Thyroid gland (tissue), 4 donors: ENCODE measurements around the gene E2F4. TPM values are rescaled to one million over a fixed set of nuclear protein-coding genes. Genes with fewer than 3 reads are reported as not detected.

Source experiments
- DNase-seq, 2 donors: peaks; one replicate each; pipeline ENCODE4 v3.0.0-alpha.2; 2019
- H3K27ac ChIP-seq, 3 donors: fragments of 200-600 bp; sonication (generic); 1 replicate in 2 of 3; 2 replicates in 1 of 3; pipeline ENCODE4 v1.5.1; 2016 to 2019; ENCODE audit warnings: mild to moderate bottlenecking in 1 of 3, moderate library complexity in 1 of 3
- H3K27me3 ChIP-seq: fragments of 200-600 bp; sonication (generic); one replicate; pipeline ENCODE4 v1.5.1; 2019
- H3K36me3 ChIP-seq, 2 donors: fragments of 200-600 bp; sonication (generic); one replicate each; pipeline ENCODE4 v1.5.1; 2016 to 2019
- H3K4me1 ChIP-seq, 2 donors: fragments of 200-600 bp; sonication (generic); one replicate each; pipeline ENCODE4 v1.5.1; 2017 to 2019
- H3K4me3 ChIP-seq, 3 donors: fragments of 200-600 bp; sonication (generic); replicated peaks in 1 of 3; 1 replicate in 2 of 3; 2 replicates in 1 of 3; pipeline ENCODE4 v1.5.1; 2016; ENCODE audit warnings: mild to moderate bottlenecking in 1 of 3
- H3K9me3 ChIP-seq: fragments of 200-600 bp; sonication (generic); one replicate; pipeline ENCODE4 v1.5.1; 2017
- POLR2A ChIP-seq, 2 donors: fragments of 450-650 bp; IDR thresholded peaks; one replicate each; pipeline ENCODE4 v1.6.1; 2017; ENCODE audit warnings: antibody characterized with exemption in 2 of 2, mild to moderate bottlenecking in 2 of 2, moderate library complexity in 1 of 2
- WGBS, 2 donors: methylation state at CpG; one replicate each; pipeline ENCODE4 v1.1.5; 2017; 5-methylcytosine and 5-hydroxymethylcytosine counted together
- intact Hi-C: fragments of 100-400 bp; cut with DNase I; formaldehyde crosslinking; loops from one replicate; pipeline ENCODE4 v1.15.1; 2023
- total RNA-seq, 4 donors: library from RNA; depleted of rRNA; stranded (reverse); fragments of >200 nt; gene quantifications; one replicate each; pipeline ENCODE4 v1.2.3, GENCODE V29; 2016
- TF ChIP-seq, protein P1 (sequence below), 6 experiments: fragments of 200-600 bp in 3 of 6; fragments of 450-650 bp in 3 of 6; sonication (generic) in 3 of 6; IDR thresholded peaks; one replicate each; pipeline ENCODE4 v1.5.1; 2016 to 2019; ENCODE audit warnings: antibody characterized with exemption in 6 of 6, mild to moderate bottlenecking in 2 of 6, inconsistent platforms in 1 of 6, moderate library complexity in 1 of 6

The E2F4 gene
- total RNA-seq, 4 donors from 2014 or later = 77.6 to 117 (median 89.1) TPM

DNA sequence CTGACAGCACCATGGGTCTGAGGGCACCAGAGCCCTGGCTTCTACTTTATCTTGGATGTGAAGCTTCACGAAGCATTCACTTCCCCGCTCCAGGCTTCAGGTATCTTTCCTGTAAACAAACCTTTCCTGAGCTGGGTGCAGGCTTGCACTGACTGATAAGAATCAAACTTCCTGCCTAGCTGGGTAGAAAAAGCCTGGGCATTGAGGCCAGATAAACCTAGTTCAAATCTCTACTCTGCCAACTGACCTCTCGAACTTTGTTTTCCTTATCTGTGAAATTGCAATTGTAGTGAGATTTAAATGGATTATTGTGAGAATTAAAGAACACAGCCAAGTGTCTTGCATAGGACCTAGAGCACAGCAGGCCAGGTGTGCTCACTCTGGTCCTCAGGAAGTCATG lies 32.0 kb downstream of the E2F4 start:
- H3K9me3 ChIP-seq = no peaks in the 10 kb centered on the region
- H3K36me3 ChIP-seq = peaks cover 8 to 10% of the 10 kb centered on the region in 2 donors
- DNase-seq = no peak
- peaks cover 14% of the 10 kb centered on the region in 2 donors for H3K4me1 ChIP-seq
- no peak overlapping the region for H3K27ac ChIP-seq
- intact Hi-C loops = no loop called here
- 47 to 52% methylated on average over 3 of the region's 3 CpGs for WGBS, 2 donors
- H3K27me3 ChIP-seq = no peaks in the 10 kb centered on the region
- no peak overlapping the region for H3K4me3 ChIP-seq
- TF ChIP-seq, protein P1, sequence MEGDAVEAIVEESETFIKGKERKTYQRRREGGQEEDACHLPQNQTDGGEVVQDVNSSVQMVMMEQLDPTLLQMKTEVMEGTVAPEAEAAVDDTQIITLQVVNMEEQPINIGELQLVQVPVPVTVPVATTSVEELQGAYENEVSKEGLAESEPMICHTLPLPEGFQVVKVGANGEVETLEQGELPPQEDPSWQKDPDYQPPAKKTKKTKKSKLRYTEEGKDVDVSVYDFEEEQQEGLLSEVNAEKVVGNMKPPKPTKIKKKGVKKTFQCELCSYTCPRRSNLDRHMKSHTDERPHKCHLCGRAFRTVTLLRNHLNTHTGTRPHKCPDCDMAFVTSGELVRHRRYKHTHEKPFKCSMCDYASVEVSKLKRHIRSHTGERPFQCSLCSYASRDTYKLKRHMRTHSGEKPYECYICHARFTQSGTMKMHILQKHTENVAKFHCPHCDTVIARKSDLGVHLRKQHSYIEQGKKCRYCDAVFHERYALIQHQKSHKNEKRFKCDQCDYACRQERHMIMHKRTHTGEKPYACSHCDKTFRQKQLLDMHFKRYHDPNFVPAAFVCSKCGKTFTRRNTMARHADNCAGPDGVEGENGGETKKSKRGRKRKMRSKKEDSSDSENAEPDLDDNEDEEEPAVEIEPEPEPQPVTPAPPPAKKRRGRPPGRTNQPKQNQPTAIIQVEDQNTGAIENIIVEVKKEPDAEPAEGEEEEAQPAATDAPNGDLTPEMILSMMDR (IDR thresholded peaks at IDR 0.05) = no peak
- TF ChIP-seq POLR2A (IDR thresholded peaks at IDR 0.05) = no peak

DNA sequence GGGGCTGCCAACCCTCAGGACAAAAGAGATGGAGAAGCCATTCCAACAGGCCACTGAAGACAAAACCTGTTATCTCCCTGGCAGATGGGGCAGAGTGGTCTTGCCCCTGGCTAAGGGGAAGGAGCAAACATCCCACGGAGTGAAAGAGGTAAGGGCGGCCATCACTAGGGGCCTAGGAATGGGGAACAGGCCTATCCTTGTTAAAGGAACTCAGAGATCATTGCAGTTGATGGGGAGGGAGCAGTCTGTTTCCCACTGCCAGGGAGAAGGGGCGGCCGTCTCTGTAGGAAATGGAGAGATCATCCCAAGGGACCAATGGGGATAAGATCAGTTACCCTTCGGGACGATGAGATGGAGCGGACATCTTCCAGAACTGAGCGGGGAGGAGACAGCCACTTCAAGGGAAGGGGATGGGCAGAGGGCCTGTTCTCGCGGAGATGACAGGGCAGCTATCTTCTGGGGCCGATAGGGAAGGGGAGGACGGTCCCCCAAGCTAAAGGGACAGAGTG lies 34.4 kb downstream of the E2F4 start:
- Histone ChIP-seq H3K9me3 (no peaks in the 10 kb centered on the region), H3K4me3 (peak overlapping the region; percentile 17 to 97 (median 65)), H3K27me3 (no peaks in the 10 kb centered on the region), H3K4me1 (peaks cover 14% of the 10 kb centered on the region in 2 donors), H3K27ac (peak overlapping the region in 2 of 3 donors; percentile 47 to 76), H3K36me3 (peaks cover 32 to 33% of the 10 kb centered on the region in 2 donors)
- DNase-seq = no peak
- intact Hi-C loops = no loop called here
- TF ChIP-seq, protein P1 (IDR thresholded peaks at IDR 0.05) = no peak
- TF ChIP-seq POLR2A (IDR thresholded peaks at IDR 0.05) = no peak
- 9 to 12% methylated on average over 12 of the region's 12 CpGs for WGBS, 2 donors

DNA sequence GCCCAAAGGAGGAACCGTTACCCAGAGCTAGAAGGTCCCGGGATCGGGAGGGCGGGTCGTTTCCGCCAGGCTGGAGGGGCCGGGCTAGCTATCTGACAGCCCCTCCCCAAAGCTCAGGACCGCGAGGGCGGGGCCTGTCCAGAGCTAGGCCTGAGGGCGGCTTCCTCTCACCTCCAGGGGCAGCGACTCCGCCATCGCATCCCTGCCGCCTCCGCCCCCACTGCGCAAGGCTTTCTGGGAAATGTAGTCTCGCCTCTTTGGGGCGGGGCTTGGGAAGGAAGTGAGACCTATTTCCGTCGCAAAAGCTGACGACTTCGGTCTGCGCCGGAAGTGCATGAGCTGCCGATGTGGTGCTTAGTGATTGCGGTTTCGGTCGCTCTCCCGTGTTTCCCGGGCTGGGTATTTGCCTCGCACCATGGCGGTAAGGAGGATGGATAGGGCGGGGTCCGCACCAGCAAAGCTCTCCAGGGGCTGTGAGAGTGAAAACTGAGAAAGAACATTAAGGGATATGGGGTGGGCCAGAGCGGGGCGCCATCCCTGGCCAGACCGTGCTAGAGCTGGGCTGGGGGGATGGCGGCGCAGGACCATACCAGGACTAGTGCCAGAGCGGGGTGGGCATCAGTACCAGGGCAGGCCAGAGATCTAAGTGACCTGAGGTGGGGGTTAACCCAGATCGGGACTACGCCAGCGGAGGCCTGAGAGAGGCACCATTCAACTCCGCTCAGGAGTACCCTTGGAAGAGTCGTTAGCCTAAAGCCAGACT lies 35.0 kb downstream of the E2F4 start, which contains the start of gene TMEM208:
Gene TMEM208 (plus strand): TSS at position 327 of the 763 bp plus-strand sequence. CDS start 89 bp downstream, at position 416.
- TF ChIP-seq, protein P1 (IDR thresholded peaks at IDR 0.05) = peak in 3 of 6 experiments; percentile 14 to 40 (median 18)
- peak in 1 of 2 donors; percentile 71 for TF ChIP-seq POLR2A (IDR thresholded peaks at IDR 0.05)

DNA sequence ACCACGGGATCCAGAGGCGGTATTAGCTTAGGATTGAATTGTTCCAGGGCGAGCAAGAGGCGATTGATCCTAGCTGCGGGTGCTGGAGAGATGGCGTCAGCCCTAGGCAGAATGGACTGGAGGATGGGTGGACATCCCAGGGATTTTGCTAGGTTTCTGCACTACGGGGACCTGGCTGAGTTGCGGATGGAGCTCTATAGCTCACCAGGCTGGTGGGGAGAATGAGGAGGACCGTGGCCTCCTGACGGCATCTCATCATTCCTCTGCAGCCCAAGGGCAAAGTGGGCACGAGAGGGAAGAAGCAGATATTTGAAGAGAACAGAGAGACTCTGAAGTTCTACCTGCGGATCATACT lies 35.6 kb downstream of the E2F4 start:
- Histone ChIP-seq H3K36me3 (peaks cover 39 to 40% of the 10 kb centered on the region in 2 donors), H3K9me3 (no peaks in the 10 kb centered on the region), H3K4me3 (peak overlapping the region; percentile 65 to 97 (median 95)), H3K27ac (peak overlapping the region in 2 of 3 donors; percentile 58 to 75), H3K27me3 (no peaks in the 10 kb centered on the region), H3K4me1 (peaks cover 14% of the 10 kb centered on the region in 2 donors)
- WGBS, 2 donors = 7 to 12% methylated on average over 8 to 12 of the region's 12 CpGs
- TF ChIP-seq, protein P1 (IDR thresholded peaks at IDR 0.05) = no peak
- TF ChIP-seq POLR2A (IDR thresholded peaks at IDR 0.05) = no peak
- no peak for DNase-seq
- intact Hi-C loops = no loop called here

More for the DNA sequence above, 35.0 kb downstream of the E2F4 start, which contains the start of gene TMEM208:
- Histone ChIP-seq H3K9me3 (no peaks in the 10 kb centered on the region), H3K4me3 (peak within 1 kb of the TSS; percentile 65 to 97 (median 95)), H3K27ac (peak within 1 kb of the TSS; percentile 24 to 76 (median 58)), H3K27me3 (no peaks in the 10 kb centered on the region), H3K4me1 (peaks cover 14% of the 10 kb centered on the region in 2 donors), H3K36me3 (peaks cover 38 to 39% of the 10 kb centered on the region in 2 donors)
- intact Hi-C loops = no loop called here
- DNase-seq = peak; percentile 98
- WGBS, 2 donors = 0 to 1% methylated on average over 40 to 44 of the region's 46 CpGs
